Neural progenitor cell (in vitro differentiated cells): ENCODE results near the gene DISP2.

Experiments used
- EZH2 ChIP-seq: fragments of 200-600 bp; sonication (generic); IDR thresholded peaks from 2 replicates; pipeline ENCODE4 v1.6.1; 2017; ENCODE audit warnings: antibody characterized with exemption, mild to moderate bottlenecking, moderate library complexity
- EZH2phosphoT487 ChIP-seq: fragments of 200-600 bp; sonication (generic); IDR thresholded peaks from 2 replicates; pipeline ENCODE4 v1.6.1; 2017; ENCODE audit warnings: antibody characterized with exemption
- TF ChIP-seq, protein P1 (sequence below): fragments of 200-600 bp; sonication (generic); IDR thresholded peaks from 2 replicates; pipeline ENCODE4 v1.5.1; 2017; ENCODE audit warnings: antibody characterized with exemption, mild to moderate bottlenecking

DNA sequence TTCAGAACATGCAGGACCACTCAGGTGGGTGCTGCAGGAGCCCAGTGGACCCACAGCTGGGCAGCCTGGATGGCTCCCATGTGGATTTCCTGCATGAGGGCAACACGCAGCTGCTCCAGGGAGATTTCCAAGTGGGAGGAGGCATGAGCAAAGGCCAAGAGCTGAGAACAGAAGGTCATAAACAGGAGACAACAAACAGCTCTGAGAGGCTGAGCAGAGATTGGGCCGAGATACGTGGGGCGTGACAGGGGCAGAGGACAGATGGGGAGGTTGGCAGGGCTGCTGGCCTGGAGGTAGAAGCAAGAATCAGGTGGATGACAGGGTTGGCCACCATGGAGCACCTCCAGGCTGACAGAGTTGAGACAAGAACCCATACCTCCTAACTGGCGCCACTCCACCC lies 4.3 kb upstream of the DISP2 start:
- TF ChIP-seq, protein P1, sequence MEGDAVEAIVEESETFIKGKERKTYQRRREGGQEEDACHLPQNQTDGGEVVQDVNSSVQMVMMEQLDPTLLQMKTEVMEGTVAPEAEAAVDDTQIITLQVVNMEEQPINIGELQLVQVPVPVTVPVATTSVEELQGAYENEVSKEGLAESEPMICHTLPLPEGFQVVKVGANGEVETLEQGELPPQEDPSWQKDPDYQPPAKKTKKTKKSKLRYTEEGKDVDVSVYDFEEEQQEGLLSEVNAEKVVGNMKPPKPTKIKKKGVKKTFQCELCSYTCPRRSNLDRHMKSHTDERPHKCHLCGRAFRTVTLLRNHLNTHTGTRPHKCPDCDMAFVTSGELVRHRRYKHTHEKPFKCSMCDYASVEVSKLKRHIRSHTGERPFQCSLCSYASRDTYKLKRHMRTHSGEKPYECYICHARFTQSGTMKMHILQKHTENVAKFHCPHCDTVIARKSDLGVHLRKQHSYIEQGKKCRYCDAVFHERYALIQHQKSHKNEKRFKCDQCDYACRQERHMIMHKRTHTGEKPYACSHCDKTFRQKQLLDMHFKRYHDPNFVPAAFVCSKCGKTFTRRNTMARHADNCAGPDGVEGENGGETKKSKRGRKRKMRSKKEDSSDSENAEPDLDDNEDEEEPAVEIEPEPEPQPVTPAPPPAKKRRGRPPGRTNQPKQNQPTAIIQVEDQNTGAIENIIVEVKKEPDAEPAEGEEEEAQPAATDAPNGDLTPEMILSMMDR: no peak
- TF ChIP-seq EZH2phosphoT487 (no peak), EZH2 (no peak)
